PC-3 (cell line): Measurements from ENCODE around the gene COMMD3.

Source experiments
- EZH2 ChIP-seq: fragments of 300-600 bp; sonication (generic); IDR thresholded peaks from one replicate; pipeline ENCODE4 v1.6.1; 2017; ENCODE audit warnings: antibody characterized with exemption, mild to moderate bottlenecking, low read length; ENCODE audit not compliant: unreplicated experiment
- TF ChIP-seq, protein P1 (sequence below): fragments of 300-600 bp; sonication (generic); conservative IDR thresholded peaks from 2 replicates; pipeline ENCODE4 v1.5.1; 2017; ENCODE audit warnings: antibody characterized with exemption, low read depth, mild to moderate bottlenecking, low read length

GRCh38 chr10:22335173-22335933 is 19.2 kb downstream of the COMMD3 start:
- TF ChIP-seq, protein P1, sequence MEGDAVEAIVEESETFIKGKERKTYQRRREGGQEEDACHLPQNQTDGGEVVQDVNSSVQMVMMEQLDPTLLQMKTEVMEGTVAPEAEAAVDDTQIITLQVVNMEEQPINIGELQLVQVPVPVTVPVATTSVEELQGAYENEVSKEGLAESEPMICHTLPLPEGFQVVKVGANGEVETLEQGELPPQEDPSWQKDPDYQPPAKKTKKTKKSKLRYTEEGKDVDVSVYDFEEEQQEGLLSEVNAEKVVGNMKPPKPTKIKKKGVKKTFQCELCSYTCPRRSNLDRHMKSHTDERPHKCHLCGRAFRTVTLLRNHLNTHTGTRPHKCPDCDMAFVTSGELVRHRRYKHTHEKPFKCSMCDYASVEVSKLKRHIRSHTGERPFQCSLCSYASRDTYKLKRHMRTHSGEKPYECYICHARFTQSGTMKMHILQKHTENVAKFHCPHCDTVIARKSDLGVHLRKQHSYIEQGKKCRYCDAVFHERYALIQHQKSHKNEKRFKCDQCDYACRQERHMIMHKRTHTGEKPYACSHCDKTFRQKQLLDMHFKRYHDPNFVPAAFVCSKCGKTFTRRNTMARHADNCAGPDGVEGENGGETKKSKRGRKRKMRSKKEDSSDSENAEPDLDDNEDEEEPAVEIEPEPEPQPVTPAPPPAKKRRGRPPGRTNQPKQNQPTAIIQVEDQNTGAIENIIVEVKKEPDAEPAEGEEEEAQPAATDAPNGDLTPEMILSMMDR, result no peak
- TF ChIP-seq EZH2, result no peak
